Activated naive CD4-positive, alpha-beta T cell treated with anti-CD3 and anti-CD28 coated beads for 36 hours (primary cell): ENCODE data around the gene MAMDC2. TPM values are rescaled to one million over a fixed set of nuclear protein-coding genes. Genes with fewer than 3 reads are reported as not detected.

ENCODE experiments used
- CTCF ChIA-PET: fragments of 350-600 bp; sonication (Branson Sonifier 250); formaldehyde crosslinking; loops from one replicate; lab custom pipeline; 2021; ENCODE audit warnings: antibody characterized with exemption; lab: Charles Lee
- DNase-seq: peaks from one replicate; pipeline ENCODE4 v3.0.0-alpha.2; 2020
- H3K27ac Mint-ChIP-seq: one replicate; pipeline ENCODE4 v1.8.0; 2021; ENCODE audit warnings: mild to moderate bottlenecking, mixed read lengths
- H3K27me3 Mint-ChIP-seq: one replicate; pipeline ENCODE4 v1.8.0; 2021; ENCODE audit warnings: low read depth, mixed read lengths
- H3K36me3 Mint-ChIP-seq: one replicate; pipeline ENCODE4 v1.8.0; 2021; ENCODE audit warnings: low read depth, mixed read lengths
- H3K4me1 Mint-ChIP-seq: one replicate; pipeline ENCODE4 v1.8.0; 2021; ENCODE audit warnings: low read depth, mixed read lengths
- H3K4me3 Mint-ChIP-seq: one replicate; pipeline ENCODE4 v1.8.0; 2021; ENCODE audit warnings: mild to moderate bottlenecking, moderate library complexity, mixed read lengths
- H3K9me3 Mint-ChIP-seq: one replicate; pipeline ENCODE4 v1.8.0; 2021; ENCODE audit warnings: mixed read lengths
- intact Hi-C: fragments of 100-400 bp; cut with micrococcal nuclease; formaldehyde crosslinking; loops from one replicate; pipeline ENCODE4 v1.15.1; 2023
- total RNA-seq, 2 experiments: library from RNA; stranded (reverse); gene quantifications; one replicate each; pipeline ENCODE4 v1.2.3, GENCODE V29; 2021

The MAMDC2 gene
- total RNA-seq, 2 experiments from 2014 or later: not detected

- Mint-ChIP-seq H3K27ac (no peak overlapping the region), H3K4me1 (no peaks in the 10 kb centered on the region), H3K9me3 (no peaks in the 10 kb centered on the region), H3K36me3 (no peaks in the 10 kb centered on the region), H3K4me3 (no peak overlapping the region), H3K27me3 (peaks cover 10% of the 10 kb centered on the region)
- CTCF ChIA-PET: interaction anchor here (0.7 to 1.1 kb wide), 2 partner anchors 54 to 139 kb away, joined by 3 read pairs; no protein-coding TSS in a partner anchor
- intact Hi-C loops: no loop called here
- DNase-seq: no peak
Observed at GRCh38 chr9:70056211-70056944, 12.7 kb downstream of the MAMDC2 start.

DNA sequence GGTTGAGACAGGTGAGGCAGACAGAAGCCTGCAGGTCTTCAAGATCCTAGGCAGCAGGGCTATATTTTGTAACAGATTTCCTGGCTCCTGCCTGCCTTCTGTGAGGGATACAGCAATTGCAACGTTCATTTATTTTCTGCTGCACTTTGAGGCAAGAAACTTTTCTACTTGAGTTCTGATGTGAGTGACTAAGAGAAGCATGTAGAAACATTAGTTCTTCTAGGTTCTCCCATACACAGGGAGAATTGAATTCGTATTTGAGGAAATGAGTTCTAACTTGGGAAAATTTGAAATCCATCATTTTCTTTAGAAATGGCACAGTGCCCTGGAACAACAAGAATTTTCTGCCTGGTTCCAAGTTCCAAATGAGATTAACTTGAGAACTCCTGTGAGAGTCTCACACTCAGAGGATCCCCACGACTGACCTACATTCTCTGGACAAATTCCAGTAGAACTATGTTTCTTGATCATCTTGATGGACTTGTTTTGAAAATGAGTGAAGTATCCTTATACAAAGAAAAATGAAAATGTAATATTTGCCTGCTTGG is 15.0 kb downstream of the MAMDC2 start:
- Mint-ChIP-seq H3K4me3 (no peak overlapping the region), H3K27ac (no peak overlapping the region), H3K36me3 (no peaks in the 10 kb centered on the region), H3K4me1 (no peaks in the 10 kb centered on the region), H3K9me3 (no peaks in the 10 kb centered on the region), H3K27me3 (peaks cover 13% of the 10 kb centered on the region)
- no peak for DNase-seq
- intact Hi-C loops: no loop called here
- CTCF ChIA-PET: no interaction called here

DNA sequence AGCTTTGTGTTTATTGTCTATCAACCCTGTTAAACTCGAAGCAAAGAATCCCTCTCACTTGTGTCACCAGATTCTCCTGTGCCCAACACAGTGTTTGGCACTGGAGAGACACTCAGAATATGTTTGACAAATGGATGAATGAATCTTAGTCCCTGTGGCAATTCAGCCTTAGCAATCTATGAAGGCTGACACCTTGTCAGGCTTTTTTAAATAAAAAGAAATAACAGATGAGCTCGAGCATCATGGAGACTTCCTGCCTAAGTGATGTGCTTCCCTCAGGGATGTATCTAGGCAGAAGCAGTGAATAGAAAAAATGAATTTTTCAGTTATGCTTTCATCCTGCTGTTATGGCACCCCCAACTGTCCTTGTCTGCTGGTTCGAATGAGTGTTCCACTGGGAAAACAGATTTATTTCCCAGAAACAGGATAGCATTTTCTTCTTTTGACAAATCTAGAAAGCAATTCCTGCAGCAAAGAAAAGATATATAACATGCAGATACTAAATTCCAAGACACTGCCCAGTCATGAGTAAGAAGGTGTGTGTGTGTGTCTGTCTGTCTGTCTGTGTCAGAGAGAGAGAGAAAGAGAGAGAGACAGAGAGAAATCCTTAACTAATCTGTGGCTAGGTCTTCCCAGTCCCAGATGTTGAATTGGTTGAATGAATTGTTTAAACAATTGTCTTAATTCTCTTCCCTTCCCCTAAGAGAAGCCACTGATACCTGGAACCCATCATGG is 16.7 kb downstream of the MAMDC2 start:
- CTCF ChIA-PET: no interaction called here
- DNase-seq: no peak
- Mint-ChIP-seq H3K4me1 (no peaks in the 10 kb centered on the region), H3K27me3 (peaks cover 11% of the 10 kb centered on the region), H3K27ac (no peak overlapping the region), H3K36me3 (no peaks in the 10 kb centered on the region), H3K9me3 (no peaks in the 10 kb centered on the region), H3K4me3 (no peak overlapping the region)
- intact Hi-C loops: no loop called here

GRCh38 chr9:70060883-70061507 is 17.3 kb downstream of the MAMDC2 start:
- Mint-ChIP-seq H3K27me3 (peaks cover 16% of the 10 kb centered on the region), H3K27ac (no peak overlapping the region), H3K4me1 (no peaks in the 10 kb centered on the region), H3K4me3 (no peak overlapping the region), H3K9me3 (no peaks in the 10 kb centered on the region), H3K36me3 (no peaks in the 10 kb centered on the region)
- no peak for DNase-seq
- CTCF ChIA-PET: no interaction called here
- intact Hi-C loops: no loop called here

- DNase-seq: no peak
- Mint-ChIP-seq H3K36me3 (no peaks in the 10 kb centered on the region), H3K4me1 (no peaks in the 10 kb centered on the region), H3K4me3 (no peak overlapping the region), H3K27me3 (peaks cover 16% of the 10 kb centered on the region), H3K9me3 (no peaks in the 10 kb centered on the region), H3K27ac (no peak overlapping the region)
- CTCF ChIA-PET: no interaction called here
- intact Hi-C loops: no loop called here
Observed at GRCh38 chr9:70061776-70062175, 18.1 kb downstream of the MAMDC2 start.

- H3K27ac Mint-ChIP-seq: no peak overlapping the region
- H3K4me1 Mint-ChIP-seq: no peaks in the 10 kb centered on the region
- H3K4me3 Mint-ChIP-seq: no peak overlapping the region
- no peaks in the 10 kb centered on the region for H3K9me3 Mint-ChIP-seq
- no peak for DNase-seq
- H3K27me3 Mint-ChIP-seq: peaks cover 17% of the 10 kb centered on the region
- H3K36me3 Mint-ChIP-seq: no peaks in the 10 kb centered on the region
- intact Hi-C loops: no loop called here
- CTCF ChIA-PET: interaction anchor here (1.2 kb wide), 1 partner anchor 48 kb away, joined by 4 read pairs; no protein-coding TSS in a partner anchor
Observed at GRCh38 chr9:70064496-70064895, 20.8 kb downstream of the MAMDC2 start.

- CTCF ChIA-PET: interaction anchor here (1.2 kb wide), 1 partner anchor 47 kb away, joined by 4 read pairs; no protein-coding TSS in a partner anchor
- intact Hi-C loops: no loop called here
- no peaks in the 10 kb centered on the region for H3K4me1 Mint-ChIP-seq
- H3K36me3 Mint-ChIP-seq: no peaks in the 10 kb centered on the region
- H3K27ac Mint-ChIP-seq: no peak overlapping the region
- H3K9me3 Mint-ChIP-seq: no peaks in the 10 kb centered on the region
- DNase-seq: no peak
- H3K4me3 Mint-ChIP-seq: no peak overlapping the region
- H3K27me3 Mint-ChIP-seq: peaks cover 19% of the 10 kb centered on the region
Observed at GRCh38 chr9:70065572-70065971, 21.9 kb downstream of the MAMDC2 start.

DNA sequence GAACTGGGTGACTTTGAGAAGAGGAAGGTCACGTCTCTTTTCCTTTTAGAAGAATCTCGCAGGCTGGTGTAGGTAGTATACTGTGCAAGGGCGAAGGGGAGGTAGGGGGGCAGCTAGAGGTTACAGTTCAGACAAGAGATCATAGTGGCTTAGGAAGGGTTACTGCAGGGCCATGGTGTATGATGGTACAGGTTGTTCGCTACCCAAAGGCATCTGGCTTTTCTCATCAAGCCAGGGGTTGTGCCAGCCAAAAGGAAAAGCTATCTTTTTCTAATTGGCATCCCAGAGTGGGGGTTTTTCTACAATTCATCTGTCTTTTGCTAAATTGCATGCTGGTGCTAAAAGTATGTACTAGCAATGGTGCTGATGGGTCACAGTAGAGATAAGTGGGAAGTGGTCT is 22.8 kb downstream of the MAMDC2 start:
- H3K4me1 Mint-ChIP-seq: no peaks in the 10 kb centered on the region

GRCh38 chr9:70066874-70067273 is 23.2 kb downstream of the MAMDC2 start:
- no peaks in the 10 kb centered on the region for H3K4me1 Mint-ChIP-seq
- intact Hi-C loops: no loop called here
- no peak overlapping the region for H3K27ac Mint-ChIP-seq
- H3K36me3 Mint-ChIP-seq: no peaks in the 10 kb centered on the region
- CTCF ChIA-PET: no interaction called here
- peaks cover 19% of the 10 kb centered on the region for H3K27me3 Mint-ChIP-seq
- DNase-seq: no peak
- no peak overlapping the region for H3K4me3 Mint-ChIP-seq
- no peaks in the 10 kb centered on the region for H3K9me3 Mint-ChIP-seq

More for the DNA sequence above, 22.8 kb downstream of the MAMDC2 start:
- Mint-ChIP-seq H3K27me3 (peaks cover 19% of the 10 kb centered on the region), H3K4me3 (no peak overlapping the region), H3K27ac (no peak overlapping the region), H3K9me3 (no peaks in the 10 kb centered on the region), H3K36me3 (no peaks in the 10 kb centered on the region)
- no peak for DNase-seq
- CTCF ChIA-PET: no interaction called here
- intact Hi-C loops: no loop called here

- Mint-ChIP-seq H3K4me3 (no peak overlapping the region), H3K27me3 (peaks cover 10% of the 10 kb centered on the region), H3K9me3 (no peaks in the 10 kb centered on the region), H3K36me3 (no peaks in the 10 kb centered on the region), H3K27ac (no peak overlapping the region), H3K4me1 (no peaks in the 10 kb centered on the region)
- no peak for DNase-seq
- intact Hi-C loops: no loop called here
- CTCF ChIA-PET: no interaction called here
Observed at GRCh38 chr9:70069704-70070103, 26.1 kb downstream of the MAMDC2 start.

DNA sequence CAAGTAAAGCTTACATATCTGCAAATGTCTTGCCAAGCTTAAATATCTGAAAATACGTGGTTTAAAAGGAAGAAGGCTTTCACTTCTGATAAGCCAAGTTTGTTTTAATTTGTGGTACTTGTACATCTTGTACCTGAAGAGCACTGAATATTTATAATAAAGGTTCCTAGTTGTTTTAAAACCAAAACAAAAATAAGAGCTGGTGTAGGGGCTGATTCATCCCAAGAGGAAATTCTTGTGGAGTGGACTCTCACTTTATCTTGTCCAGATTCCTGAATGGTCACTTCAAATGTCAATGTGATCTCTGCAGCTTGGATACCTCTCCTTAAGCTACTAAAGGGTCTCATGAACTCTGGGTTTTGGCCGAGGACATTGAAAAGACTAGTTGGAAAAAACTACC is 29.5 kb downstream of the MAMDC2 start:
- no peak overlapping the region for H3K27ac Mint-ChIP-seq
- H3K9me3 Mint-ChIP-seq: no peaks in the 10 kb centered on the region
- peaks cover 5% of the 10 kb centered on the region for H3K27me3 Mint-ChIP-seq
- no peak overlapping the region for H3K4me3 Mint-ChIP-seq
- intact Hi-C loops: no loop called here
- H3K36me3 Mint-ChIP-seq: no peaks in the 10 kb centered on the region
- no peaks in the 10 kb centered on the region for H3K4me1 Mint-ChIP-seq
- CTCF ChIA-PET: interaction anchor here (2.0 kb wide), 1 partner anchor 38 kb away, joined by 12 read pairs; no protein-coding TSS in a partner anchor
- DNase-seq: no peak

DNA sequence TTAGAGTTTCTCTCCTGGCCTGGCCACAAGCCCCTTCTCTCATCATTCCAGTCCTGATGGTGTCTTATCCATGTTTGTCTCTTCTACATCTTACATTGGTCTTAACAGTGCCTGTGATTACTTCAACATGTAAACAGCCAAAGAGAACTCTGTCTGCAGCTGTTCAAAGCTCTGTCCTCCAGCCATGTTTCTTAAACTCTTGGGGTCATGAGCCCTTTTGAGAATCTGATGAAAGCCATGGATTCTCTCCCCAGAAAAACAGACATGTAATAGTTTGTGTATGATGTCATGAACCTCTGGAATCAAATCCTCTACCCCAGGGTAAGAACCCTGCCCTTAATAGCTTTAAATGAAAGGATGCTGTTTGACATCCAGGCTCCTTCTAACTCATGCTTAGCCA is 30.1 kb downstream of the MAMDC2 start:
- Mint-ChIP-seq H3K36me3 (no peaks in the 10 kb centered on the region), H3K27me3 (peaks cover 5% of the 10 kb centered on the region), H3K9me3 (no peaks in the 10 kb centered on the region), H3K27ac (no peak overlapping the region), H3K4me1 (no peaks in the 10 kb centered on the region), H3K4me3 (no peak overlapping the region)
- CTCF ChIA-PET: no interaction called here
- DNase-seq: no peak
- intact Hi-C loops: no loop called here
